ENCODE data around the gene FAM241B. TPM values are rescaled to one million over a fixed set of nuclear protein-coding genes. Genes with fewer than 3 reads are reported as not detected.

The FAM241B gene
- total RNA-seq, 2 experiments from 2014 or later, result 10.8 to 12.5 TPM

GRCh38 chr10:69632516-69633199 lies 2.6 kb downstream of the FAM241B start:
- ATAC-seq (no peak), DNase-seq (no peak)
- Mint-ChIP-seq H3K27ac (no peak overlapping the region), H3K9me3 (no peaks in the 10 kb centered on the region), H3K36me3 (ENCODE audit: low read depth) (no peaks in the 10 kb centered on the region), H3K4me1 (ENCODE audit: low read depth) (peaks cover 6% of the 10 kb centered on the region), H3K27me3 (no peaks in the 10 kb centered on the region), H3K4me3 (no peak overlapping the region)
- TF ChIP-seq CTCF (IDR thresholded peaks at IDR 0.05), result no peak
- ChIA-PET POLR2A (no interaction called here), CTCF (interaction anchor here (1.0 to 2.4 kb wide), 5 partner anchors 9 to 125 kb away, joined by 3 to 10 read pairs (median 4); no protein-coding TSS in a partner anchor)
- intact Hi-C loops (cut with micrococcal nuclease), result loop anchor here (10.0 kb wide), 1 partner anchor 208 kb away; no protein-coding TSS in a partner anchor

- ATAC-seq (no peak), DNase-seq (no peak)
- Mint-ChIP-seq H3K36me3 (ENCODE audit: low read depth) (no peaks in the 10 kb centered on the region), H3K4me3 (no peak overlapping the region), H3K27ac (no peak overlapping the region), H3K9me3 (no peaks in the 10 kb centered on the region), H3K4me1 (ENCODE audit: low read depth) (peaks cover 6% of the 10 kb centered on the region), H3K27me3 (no peaks in the 10 kb centered on the region)
- CTCF ChIA-PET, result interaction anchor here (1.1 to 14.6 kb wide), 3 partner anchors 10 to 120 kb away, joined by 3 to 397 read pairs (median 17); no protein-coding TSS in a partner anchor
- intact Hi-C loops (cut with micrococcal nuclease), result loop anchor here (10.0 kb wide), 1 partner anchor 209 kb away; no protein-coding TSS in a partner anchor
- no peak for TF ChIP-seq CTCF (IDR thresholded peaks at IDR 0.05)
- POLR2A ChIA-PET, result no interaction called here
These were observed 3.9 kb downstream of the FAM241B start for GRCh38 chr10:69633673-69634635.

GRCh38 chr10:69634759-69635425 lies 4.8 kb downstream of the FAM241B start:
- no peak for DNase-seq
- ATAC-seq, result no peak
- Mint-ChIP-seq H3K4me3 (no peak overlapping the region), H3K4me1 (ENCODE audit: low read depth) (peaks cover 6% of the 10 kb centered on the region), H3K9me3 (no peaks in the 10 kb centered on the region), H3K36me3 (ENCODE audit: low read depth) (no peaks in the 10 kb centered on the region), H3K27ac (no peak overlapping the region), H3K27me3 (no peaks in the 10 kb centered on the region)
- intact Hi-C loops (cut with micrococcal nuclease), result loop anchor here (10.0 kb wide), 1 partner anchor 210 kb away; no protein-coding TSS in a partner anchor
- TF ChIP-seq CTCF (IDR thresholded peaks at IDR 0.05), result no peak
- CTCF ChIA-PET, result interaction anchor here (1.1 to 14.6 kb wide), 4 partner anchors 9 to 121 kb away, joined by 3 to 397 read pairs (median 10); no protein-coding TSS in a partner anchor
- POLR2A ChIA-PET, result no interaction called here

- Mint-ChIP-seq H3K27ac (no peak overlapping the region), H3K27me3 (no peaks in the 10 kb centered on the region), H3K36me3 (ENCODE audit: low read depth) (no peaks in the 10 kb centered on the region), H3K4me3 (no peak overlapping the region), H3K9me3 (no peaks in the 10 kb centered on the region), H3K4me1 (ENCODE audit: low read depth) (peaks cover 6% of the 10 kb centered on the region)
- ATAC-seq (no peak), DNase-seq (no peak)
- TF ChIP-seq CTCF (IDR thresholded peaks at IDR 0.05), result no peak
- ChIA-PET POLR2A (interaction anchor here (0.9 kb wide), 1 partner anchor 15 kb away, joined by 3 read pairs; no protein-coding TSS in a partner anchor), CTCF (interaction anchor here (1.0 to 14.6 kb wide), 6 partner anchors 8 to 150 kb away, joined by 3 to 397 read pairs (median 6); no protein-coding TSS in a partner anchor)
- intact Hi-C loops (cut with micrococcal nuclease), result loop anchor here (10.0 kb wide), 1 partner anchor 211 kb away; no protein-coding TSS in a partner anchor
These were observed 5.6 kb downstream of the FAM241B start for GRCh38 chr10:69635428-69636272.

Measured in activated CD8-positive, alpha-beta T cell treated with anti-CD3 and anti-CD28 coated beads for 36 hours (primary cell).